Measurements from ENCODE around the gene GZMB.
"Not testable (repeated sequence)": the region's sequence is repeated elsewhere in the genome, so short reads cannot be mapped to it uniquely, and the experiment has no call there.

GZMB gene, protein sequence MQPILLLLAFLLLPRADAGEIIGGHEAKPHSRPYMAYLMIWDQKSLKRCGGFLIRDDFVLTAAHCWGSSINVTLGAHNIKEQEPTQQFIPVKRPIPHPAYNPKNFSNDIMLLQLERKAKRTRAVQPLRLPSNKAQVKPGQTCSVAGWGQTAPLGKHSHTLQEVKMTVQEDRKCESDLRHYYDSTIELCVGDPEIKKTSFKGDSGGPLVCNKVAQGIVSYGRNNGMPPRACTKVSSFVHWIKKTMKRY

DNA sequence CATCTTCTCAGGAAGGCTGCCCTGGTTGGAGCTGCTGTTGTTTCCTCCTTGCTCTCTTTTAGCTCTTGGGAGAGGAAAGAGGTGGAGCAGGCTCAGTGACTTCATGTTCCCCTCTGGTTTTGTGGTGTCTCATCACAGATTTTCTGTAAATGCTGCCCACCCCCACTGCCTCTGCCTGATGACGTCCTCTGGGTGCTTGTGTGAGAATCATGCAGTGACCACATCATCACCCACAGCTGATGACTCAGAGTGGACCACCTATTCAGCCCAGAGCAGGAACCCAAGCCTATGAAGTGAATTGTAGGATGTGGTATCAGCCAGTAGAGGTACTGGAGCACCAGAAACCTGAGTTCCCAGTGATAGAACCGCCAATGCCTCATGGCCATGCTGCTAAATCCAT is at the start of gene GZMB:
Gene GZMB, minus strand, starts transcription at position 33 of the 400 bp plus-strand sequence. Its CDS starts 30 bp downstream, at position 3.
- peak; percentile 82 for DNase-seq

DNA sequence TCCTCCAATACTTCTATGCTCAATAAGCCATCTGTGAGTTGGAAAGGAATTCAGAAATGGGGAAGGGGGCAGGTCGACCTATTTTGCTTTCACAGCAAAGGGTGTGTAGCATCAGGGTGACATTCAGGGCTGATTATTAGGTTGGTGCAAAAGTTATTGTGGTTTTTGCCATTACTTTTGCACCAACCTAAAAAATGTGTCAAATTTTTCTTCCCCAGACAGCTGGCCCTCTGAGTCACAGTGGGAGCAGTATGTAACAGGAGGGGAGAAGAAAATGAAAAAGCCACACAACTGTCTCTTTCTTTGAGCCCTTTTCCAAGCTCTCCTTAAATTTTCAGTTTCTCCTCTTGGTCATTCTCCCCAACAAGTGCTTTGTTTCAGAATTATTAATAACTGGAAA is 47.1 kb upstream of the GZMB start:
- no peak for DNase-seq

DNA sequence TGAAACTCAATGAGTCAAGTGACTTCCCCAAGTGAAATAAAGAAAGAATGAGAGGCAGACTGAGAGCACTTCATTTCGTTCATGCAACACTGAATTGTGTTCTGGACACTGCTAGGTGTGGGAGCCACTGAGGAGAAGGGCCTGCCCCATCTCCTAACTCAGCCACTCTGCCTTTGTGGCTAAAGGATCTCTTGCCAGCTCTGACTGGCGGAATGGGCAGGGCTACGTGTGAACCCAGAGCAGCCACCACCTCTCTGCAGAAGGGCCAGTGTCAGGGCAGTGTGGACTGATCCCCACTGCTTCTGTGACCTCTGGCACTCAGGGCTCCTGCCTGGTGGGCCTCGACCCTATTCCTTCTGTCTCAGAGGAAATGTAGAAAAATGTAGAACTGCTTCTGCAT is 46.5 kb upstream of the GZMB start:
- DNase-seq: no peak

DNA sequence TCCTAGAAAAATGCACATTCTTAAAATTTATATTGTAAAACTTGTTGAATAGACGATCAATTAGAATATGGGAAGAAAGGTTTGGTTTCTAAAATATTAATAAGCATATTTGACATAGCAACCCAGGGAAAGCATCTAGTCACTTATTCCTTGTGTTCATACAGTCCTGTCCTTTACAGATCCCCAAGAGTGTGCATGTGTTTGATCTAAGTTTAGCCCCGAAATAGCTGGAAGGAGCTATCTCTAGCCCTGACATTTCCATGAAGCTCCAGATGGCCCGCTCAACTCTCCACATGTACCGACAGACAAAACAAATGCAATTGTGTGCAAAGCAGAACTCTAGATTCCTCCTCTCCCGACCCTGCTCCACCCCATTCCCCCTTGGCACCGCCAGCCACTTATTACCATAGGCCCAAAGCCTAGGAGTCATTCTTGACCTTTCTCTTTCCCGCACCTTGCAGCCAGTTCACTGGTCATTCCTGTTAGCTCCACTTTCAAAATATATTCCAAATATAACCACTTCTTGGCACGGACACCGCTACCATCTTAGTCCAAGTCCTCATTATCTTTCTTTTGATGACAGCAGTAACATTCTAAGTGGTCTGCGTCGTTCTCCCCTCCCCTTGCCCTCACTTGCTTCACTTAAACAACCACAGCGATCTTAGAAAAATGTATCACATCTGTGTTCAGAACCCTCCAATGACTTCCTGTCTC is 45.4 kb upstream of the GZMB start:
- DNase-seq: no peak

DNA sequence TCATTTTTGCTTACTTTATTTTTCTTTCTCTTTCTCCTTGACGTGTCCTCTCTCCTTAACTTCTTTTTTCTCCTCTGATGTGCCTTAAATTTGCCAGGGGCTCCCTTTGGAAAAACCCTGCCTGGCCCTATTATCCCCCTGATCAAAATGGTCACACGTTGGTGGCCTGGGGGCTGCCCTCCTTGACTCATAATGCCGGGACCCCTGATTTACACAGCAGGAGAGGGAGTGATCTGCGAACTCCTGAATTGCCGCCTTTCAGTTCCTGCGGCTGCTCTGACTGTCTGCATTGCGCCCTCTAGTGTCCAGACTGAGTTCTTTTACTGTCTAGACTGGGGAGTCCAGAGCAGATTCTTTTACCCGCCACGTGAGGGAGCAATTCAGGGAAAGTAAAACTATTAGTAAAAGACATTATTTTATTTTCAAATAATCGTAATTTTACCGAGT is 44.8 kb upstream of the GZMB start:
- DNase-seq: peak; percentile 92

DNA sequence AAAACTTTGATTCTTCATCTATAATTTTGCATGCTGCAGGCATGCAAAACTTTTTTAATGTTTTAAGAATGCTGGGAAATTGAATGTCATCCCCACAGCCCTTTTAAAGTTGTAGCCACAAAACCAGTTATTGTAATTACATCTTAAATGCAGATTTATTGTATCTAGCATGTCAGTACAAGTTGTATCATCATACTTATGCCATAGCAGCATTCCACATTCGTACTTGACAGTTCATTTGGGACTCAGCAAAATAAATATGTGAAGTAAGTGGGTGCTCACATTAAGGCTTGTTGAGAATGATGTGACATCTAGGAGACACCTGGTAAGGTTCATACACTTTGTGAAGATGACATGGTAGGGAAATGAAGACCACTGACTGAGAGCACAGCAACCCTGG is 44.0 kb upstream of the GZMB start:
- no peak for DNase-seq

DNA sequence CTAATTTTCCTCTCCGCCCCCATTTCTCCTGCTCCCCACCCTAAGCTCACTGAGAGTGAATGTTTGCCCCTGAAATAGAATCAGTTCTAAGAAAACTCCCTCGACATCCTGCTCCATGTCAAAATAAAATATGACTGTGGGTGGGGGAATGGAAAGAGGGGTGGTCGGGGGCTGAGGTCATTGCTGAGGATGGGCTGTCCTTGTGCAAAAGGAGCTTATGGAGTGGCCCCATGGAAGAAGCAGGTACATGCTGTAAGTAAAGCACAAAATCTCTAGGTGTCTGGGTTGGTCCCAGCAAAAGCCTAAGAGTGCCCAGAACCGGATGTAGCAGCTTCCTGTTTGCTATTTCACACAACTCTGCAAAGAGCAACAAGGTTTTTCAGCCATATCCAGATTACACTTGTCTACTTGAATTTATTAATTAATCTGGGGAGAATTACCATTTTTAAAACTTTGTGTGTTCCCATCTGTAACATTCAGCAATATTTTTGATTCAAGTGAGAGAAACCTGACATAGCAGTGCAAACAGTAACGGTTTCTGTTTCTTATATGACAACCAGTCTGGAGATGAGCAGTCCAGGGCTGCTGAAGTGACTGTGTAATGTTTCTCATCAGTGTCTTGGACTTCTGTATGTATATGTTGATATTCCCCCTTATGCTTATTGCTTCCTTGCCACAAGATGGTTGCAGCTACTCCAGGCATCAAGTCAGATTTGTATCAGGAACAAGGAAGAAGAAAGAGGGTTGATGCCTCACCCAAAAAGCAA is 40.4 kb upstream of the GZMB start:
- peak; percentile 75 for DNase-seq

DNA sequence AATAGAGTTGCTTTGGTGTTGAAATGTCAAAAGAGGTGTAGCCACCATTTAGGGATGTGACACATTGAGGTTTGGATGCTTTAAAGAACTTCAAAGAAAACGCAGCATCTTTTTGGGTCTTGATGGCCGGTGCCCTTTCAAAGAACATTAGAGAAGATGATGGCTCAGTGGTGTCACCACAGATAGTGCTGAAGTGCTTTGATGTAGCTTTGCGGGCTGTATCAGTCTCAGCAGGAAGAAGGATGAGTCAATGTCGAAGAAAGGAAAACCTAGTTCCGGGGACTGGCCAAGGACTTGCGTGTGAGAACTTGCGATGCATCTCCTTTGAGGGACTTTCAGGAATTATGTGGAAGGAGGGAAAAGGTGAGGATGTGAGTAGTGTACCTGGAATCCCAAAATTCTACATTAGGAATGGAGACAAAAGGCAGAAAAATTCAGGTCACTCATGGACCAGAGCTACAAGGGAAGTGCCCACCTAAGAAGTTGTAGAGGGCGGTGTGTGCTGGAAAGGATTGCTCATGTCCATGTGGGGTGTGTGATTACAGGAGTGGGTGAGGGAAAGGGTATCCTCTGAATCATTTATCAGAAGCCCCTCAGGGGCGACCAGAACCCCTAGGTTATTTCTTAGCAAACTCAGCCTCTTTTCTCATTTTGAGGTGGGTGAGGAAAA is 39.7 kb upstream of the GZMB start:
- peak; percentile 91 for DNase-seq

DNA sequence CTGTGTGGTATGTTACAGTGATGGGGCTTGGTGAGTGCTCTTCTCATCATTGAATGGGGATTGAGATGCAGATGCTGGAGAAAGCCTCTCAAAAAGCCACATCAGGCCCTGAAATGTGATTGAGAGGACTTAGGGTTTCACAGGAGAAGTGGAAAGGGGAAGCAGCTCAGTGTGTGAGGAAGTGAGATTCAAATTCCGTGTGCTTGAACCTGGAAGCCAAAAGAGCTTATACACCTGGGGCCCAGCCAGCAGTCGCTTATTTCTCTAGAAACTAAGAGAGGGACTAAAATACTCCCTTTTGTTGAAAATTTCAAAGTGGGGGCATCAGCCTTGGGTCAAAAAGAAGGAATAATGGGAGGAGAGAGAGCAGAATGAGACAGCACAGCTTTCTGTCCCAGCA is 39.1 kb upstream of the GZMB start:
- no peak for DNase-seq

DNA sequence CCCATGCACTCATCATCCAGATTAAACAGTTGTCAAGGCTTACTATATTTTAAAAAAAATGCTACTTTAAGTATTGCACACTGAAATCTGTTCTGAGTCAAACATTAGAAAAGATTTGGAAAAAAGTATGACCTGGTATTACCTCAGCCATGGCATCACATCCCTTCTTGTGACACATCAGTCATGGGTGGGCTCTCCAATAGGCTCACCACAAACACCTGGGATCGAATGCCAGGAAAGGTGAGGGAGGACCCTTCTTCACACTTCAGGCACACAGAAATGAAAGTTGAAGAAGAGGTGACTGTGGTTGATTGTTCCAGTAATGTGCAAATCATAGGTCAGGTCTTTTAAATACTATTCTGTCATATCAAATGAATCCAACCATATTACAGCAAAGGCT is 36.6 kb upstream of the GZMB start:
- peak; percentile 60 for DNase-seq

DNA sequence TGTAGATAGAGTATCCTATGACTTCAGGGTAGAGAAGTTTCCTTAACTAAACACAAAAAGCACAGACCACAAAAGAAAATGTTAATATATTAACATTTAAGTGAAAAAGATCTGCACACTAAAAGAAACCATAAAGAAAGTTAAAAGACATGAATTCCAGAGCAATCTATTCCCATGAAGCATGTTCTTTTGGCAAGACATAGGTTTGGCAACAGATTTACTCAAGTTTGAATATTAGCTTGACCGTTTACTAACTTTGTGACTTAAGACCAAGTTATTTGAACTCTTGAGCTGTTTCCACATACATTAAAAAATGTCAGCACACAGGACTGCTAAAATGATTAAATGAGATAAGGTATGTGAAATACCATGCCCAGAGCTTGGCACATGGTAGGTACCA is 35.7 kb upstream of the GZMB start:
- DNase-seq: no peak

DNA sequence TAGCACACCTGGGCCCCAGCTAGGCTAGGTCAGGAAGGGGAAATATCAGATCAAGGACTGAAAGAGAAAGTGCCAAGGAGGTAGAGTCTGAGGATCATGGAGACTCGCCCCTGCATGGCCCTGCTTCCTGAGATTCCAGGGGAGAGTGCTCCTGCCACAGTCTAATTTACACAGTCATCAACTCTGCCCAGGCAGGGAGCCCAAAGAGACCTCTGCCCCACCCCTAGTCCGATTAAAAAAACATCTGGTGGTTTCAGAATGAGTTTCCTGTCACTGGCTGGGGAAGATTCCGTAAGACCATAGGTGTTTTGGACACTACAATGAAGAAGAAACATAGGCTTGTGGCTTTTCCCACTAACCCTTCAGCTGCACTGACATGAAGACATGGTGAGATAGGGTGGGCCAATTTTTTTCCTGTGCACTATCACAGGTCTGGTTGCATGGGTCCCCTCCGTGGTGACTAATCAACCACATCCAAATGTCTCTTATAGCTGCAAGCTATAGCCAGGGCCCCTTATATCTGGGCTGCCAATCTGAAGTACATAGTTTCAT is 31.5 kb upstream of the GZMB start:
- peak; percentile 87 for DNase-seq

DNA sequence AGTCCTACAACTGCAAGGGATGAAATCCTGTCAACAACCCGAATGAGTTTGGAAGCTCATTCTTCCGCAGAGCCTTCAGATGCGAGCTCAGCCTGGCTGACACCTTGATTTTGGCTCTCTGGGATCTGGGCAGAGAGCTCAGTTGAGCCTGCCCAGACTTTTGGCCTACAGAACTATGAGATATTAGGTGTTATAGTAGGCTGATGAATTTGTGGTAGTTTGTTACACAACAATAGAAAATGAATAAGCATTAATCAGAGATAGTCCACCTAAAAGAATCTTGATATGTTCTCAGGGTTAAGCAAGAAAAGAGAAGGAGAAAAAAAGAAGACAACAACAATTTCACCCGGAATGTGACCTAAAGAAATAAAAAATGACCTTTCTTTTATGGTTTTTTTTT is 30.4 kb upstream of the GZMB start:
- no peak for DNase-seq

DNA sequence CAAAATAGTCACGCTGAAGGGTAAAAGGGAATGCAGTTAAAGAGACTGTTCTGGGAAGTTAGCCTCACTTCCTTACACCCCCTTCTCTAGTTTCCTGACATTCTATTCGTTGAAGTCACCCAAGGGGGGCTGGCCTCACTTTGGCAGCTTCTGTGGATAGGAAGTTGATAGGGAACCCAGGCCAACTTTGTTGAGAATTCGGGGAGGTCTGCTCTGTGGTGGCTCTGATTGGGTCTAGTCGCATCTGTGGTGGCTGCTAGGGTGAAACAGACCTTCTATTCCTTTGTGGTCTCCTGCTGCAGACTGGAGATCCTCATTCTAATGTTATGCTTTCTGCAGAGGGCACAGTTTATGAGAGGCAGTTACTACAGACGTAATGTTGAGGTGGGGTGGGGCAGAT is 28.8 kb upstream of the GZMB start:
- DNase-seq: no peak

DNA sequence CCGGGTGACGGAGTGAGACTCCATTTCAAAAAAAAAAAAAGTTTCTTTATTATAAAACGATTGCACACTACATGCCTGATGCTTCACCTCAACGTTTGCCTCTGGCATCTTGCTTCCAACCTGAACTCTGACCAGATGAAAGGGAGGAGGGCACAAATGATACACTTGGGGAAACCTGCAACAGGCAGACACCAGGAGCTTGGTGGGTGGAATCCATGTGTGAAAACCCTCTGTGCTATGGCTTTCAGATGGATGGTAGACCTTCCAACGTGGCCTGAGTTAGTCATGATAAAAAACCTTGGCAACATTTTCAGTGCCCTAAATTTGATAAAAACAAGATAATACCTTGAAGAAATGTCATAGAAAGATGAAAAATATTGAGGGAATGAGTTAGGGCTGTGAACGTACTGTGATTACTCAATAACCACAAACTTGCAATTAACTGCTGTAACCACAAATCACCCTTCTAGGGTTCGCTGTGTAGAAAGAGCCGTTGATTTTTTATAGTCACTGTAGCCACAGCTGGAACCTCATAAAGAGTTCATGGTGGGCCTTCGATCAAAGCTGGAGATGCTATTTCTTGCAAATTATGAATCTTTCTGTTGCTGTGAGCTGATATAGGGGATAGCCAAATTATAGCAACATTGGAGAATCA is 26.1 kb upstream of the GZMB start:
- DNase-seq: peak; percentile 63

DNA sequence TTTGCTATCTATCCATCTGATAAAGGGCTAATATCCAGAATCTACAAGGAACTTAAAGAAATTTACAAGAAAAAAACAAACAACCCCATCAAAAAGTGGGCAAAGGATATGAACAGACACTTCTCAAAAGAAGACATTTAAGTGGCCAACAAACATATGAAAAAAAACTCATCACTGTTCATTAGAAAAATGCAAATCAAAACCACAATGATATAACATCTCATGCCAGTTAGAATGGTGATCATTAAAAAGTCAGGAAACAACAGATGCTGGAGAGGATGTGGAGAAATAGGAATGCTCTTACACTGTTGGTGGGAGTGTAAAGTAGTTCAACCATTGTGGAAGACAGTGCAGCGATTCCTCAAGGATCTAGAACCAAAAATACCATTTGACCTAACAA is 14.4 kb upstream of the GZMB start:
- DNase-seq: not testable (repeated sequence)

DNA sequence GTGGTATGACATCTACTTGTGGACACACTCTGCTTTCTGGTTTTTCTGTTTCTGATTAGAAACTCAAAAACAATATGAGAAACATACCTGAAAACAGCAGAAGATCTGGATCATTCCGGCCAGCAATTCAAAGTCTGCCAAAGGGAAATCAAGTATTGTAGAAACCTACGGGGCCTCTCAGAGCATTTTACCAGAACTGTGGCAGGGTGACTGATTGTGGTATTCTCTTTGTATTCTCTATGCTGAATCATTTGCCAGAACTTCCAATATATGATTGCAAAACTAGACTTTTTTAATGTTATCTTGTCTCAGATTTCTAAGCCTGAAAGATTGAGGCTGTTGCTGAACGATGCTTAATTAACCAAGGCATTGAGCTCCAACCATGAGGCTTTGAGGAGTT is 5.9 kb upstream of the GZMB start:
- no peak for DNase-seq

DNA sequence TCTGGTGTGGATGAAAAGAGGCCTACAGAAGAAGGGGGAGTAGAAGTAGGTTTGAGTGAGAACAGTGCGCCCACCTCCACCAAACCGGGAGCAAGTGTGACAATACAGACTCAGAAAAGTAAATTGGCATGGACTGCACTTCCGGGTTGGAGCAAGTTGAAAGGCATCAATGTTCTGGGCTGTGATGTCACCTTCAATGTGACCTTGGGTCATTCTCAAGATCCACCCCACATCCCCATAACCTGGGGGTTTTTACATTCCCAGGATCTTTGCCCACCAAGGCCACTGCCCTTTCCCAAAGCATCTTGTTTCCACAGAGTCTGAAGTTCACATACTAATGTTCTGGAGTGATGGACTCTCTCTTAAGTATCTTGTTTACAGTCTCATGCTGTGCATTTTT is 5.3 kb upstream of the GZMB start:
- no peak for DNase-seq

DNA sequence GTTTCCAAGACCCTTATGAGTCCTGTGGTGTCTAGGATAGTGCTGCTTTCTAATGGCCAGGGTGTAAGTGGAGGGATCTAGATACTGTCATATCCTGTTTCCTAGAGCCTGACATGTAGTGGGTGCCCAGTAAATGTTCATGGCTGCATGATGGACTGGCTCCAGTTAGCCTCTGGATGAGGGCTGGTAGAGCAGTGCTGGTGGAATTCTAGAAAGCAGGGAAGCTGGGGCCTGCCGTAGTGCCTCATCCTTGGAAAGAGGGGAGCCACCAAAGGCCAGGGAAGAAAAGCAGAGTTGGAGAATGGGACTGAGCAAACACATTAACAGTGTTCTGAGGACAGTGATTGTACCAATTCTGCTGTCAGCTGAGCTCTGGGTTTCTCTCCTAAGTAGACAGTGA is 637 bp downstream of the GZMB start:
- DNase-seq: no peak

DNA sequence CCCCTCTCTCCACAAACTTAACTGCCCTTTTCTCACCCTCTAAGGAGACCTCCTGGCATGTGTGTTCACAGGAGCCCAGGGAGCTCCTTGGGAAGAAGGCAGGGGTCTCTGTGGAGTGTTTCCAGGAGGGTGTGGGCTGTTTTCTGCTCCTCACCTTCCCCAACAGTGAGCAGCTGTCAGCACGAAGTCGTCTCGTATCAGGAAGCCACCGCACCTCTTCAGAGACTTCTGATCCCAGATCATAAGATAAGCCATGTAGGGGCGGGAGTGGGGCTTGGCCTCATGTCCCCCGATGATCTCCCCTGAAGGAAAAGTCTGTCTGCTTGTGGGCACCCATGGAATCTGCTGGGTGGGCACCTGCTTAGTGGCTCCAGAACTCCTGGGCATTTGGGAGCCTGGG is 1.2 kb downstream of the GZMB start:
- no peak for DNase-seq

DNA sequence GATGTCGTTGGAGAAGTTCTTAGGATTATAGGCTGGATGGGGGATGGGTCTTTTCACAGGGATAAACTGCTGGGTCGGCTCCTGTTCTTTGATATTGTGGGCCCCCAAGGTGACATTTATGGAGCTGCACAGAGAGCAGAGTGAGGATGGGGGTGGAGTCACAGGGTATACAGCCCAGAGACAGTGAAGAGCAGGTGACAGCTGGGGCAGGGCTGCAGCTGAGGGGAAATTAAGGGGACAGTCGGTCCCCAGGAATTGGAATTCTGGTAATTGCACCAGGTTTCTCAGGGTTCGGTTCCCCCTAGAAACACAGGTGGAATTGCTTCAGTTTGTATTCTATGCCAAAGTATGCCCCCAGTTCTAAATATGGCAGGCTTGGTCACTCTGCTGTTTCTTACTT is 1.7 kb downstream of the GZMB start:
- no peak for DNase-seq

DNA sequence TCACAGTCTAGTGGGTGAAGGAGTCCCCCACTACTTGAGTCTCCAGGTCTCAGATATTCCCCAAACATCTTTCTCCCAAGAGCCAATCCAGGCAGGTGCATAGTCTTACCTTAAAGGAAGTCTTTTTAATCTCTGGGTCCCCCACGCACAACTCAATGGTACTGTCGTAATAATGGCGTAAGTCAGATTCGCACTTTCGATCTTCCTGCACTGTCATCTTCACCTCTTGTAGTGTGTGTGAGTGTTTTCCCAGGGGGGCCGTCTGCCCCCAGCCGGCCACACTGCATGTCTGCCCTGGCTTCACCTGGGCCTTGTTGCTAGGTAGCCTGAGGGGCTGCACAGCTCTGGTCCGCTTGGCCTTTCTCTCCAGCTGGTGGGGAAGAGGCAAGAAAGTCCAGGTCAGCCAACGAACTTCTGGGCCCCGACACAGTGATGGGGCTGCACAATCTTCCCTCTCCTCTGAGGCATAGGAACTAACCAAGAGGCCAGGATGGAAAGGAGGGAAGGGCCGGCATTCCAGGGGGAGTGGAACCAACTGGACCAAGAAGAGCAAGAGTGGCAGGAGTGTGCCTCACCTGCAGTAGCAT is 2.1 kb downstream of the GZMB start:
- no peak for DNase-seq

Measured in activated CD4-positive, alpha-beta T cell treated with anti-CD3 and anti-CD28 coated beads, Interleukin-2, amount 50 U/mL, for 16 hours (primary cell).